Measurements from ENCODE around the gene EFR3B. TPM values are rescaled to one million over a fixed set of nuclear protein-coding genes. Genes with fewer than 3 reads are reported as not detected.

EFR3B gene
- total RNA-seq, 5 donors from 2014 or later (not counting 1 experiment from before 2014, with no cell fraction given): 0.09 to 0.10 (median 0.09) TPM; not detected in 2

Other genes with a start within 250 kb of the EFR3B start
- 10 to 100 TPM; 13.6 to 20.1 (median 14.9) TPM for gene PTRHD1, start 248.7 kb upstream of the EFR3B start, total RNA-seq
- 1 to 10 TPM; 4.8 to 8.4 (median 6.4) TPM for gene CENPO, start 248.7 kb upstream of the EFR3B start, total RNA-seq
- gene ADCY3, start 121.8 kb upstream of the EFR3B start, total RNA-seq: 10 to 100 TPM; 21.4 to 35.6 (median 32.8) TPM
- gene DNAJC27, start 70.1 kb upstream of the EFR3B start, total RNA-seq: 10 to 100 TPM; 10.0 to 15.2 (median 12.7) TPM
- gene POMC, start 126.5 kb downstream of the EFR3B start, total RNA-seq: 1 to 10 TPM; 2.4 to 7.5 (median 4.8) TPM